MG63 (cell line): ENCODE data around the gene TACC3. TPM values are rescaled to one million over a fixed set of nuclear protein-coding genes. Genes with fewer than 3 reads are reported as not detected.

Source experiments
- total RNA-seq: library from RNA; depleted of rRNA; stranded (reverse); fragments of >200 nt; shearing (Covaris generic); gene quantifications from 2 replicates; pipeline ENCODE4 v1.2.3, GENCODE V29; 2014; ENCODE audit warnings: low replicate concordance; rRNA removed

Gene TACC3
- total RNA-seq, 1 experiment from 2014 or later: 67.1 TPM

Other genes starting within 250 kb of the TACC3 start
- gene FAM53A, start 37.2 kb upstream of the TACC3 start, total RNA-seq: 2.6 and 4.0 TPM in 2 replicates
- gene SLBP, start 9.2 kb upstream of the TACC3 start, total RNA-seq: 72.1 and 99.1 TPM in 2 replicates
- gene TMEM129, start 198 bp upstream of the TACC3 start, total RNA-seq: 11.2 and 15.7 TPM in 2 replicates
- gene FGFR3, start 71.8 kb downstream of the TACC3 start, total RNA-seq: 0.07 and 8.9 TPM in 2 replicates
- 31.7 and 49.4 TPM in 2 replicates for gene LETM1, start 134.6 kb downstream of the TACC3 start, total RNA-seq
- gene NSD2, start 149.9 kb downstream of the TACC3 start, total RNA-seq: 34.1 and 39.9 TPM in 2 replicates